DOHH2 (cell line): ENCODE data around the gene NOXA1.

Experiments
- EZH2phosphoT487 ChIP-seq: fragments of 200-600 bp; sonication (generic); IDR thresholded peaks from 2 replicates; pipeline ENCODE4 v1.6.1; 2017; ENCODE audit warnings: borderline replicate concordance, mild to moderate bottlenecking, antibody characterized with exemption, low read length, moderate library complexity, mixed read lengths
- TF ChIP-seq, protein P1 (sequence below): fragments of 200-600 bp; sonication (generic); IDR thresholded peaks from one replicate; pipeline ENCODE4 v1.5.1; 2014; ENCODE audit warnings: antibody characterized with exemption, mild to moderate bottlenecking, low read depth, low read length; ENCODE audit not compliant: poor library complexity, severe bottlenecking

DNA sequence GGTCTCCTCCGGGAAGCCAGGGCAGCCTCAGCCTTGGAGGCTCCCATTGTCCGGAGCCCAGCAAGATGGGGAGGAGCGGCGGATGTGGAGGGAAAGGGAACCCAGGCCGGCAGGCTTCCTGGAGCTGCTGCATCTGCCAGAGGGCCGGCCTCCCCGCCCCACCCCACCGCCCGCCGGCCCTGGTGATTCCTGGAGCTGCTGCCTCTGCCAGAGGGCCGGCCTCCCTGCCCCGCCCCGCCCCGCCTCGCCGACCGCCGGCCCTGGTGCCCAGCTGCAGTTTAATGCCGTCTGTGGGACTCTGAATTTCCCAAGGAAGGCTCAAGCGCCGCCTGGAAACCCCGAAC, 31.8 kb upstream of the NOXA1 start:
- TF ChIP-seq, protein P1, sequence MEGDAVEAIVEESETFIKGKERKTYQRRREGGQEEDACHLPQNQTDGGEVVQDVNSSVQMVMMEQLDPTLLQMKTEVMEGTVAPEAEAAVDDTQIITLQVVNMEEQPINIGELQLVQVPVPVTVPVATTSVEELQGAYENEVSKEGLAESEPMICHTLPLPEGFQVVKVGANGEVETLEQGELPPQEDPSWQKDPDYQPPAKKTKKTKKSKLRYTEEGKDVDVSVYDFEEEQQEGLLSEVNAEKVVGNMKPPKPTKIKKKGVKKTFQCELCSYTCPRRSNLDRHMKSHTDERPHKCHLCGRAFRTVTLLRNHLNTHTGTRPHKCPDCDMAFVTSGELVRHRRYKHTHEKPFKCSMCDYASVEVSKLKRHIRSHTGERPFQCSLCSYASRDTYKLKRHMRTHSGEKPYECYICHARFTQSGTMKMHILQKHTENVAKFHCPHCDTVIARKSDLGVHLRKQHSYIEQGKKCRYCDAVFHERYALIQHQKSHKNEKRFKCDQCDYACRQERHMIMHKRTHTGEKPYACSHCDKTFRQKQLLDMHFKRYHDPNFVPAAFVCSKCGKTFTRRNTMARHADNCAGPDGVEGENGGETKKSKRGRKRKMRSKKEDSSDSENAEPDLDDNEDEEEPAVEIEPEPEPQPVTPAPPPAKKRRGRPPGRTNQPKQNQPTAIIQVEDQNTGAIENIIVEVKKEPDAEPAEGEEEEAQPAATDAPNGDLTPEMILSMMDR, result no peak
- TF ChIP-seq EZH2phosphoT487, result no peak
